Stimulated activated CD8-positive, alpha-beta memory T cell treated with anti-CD3 and anti-CD28 coated beads, Interleukin-15, amount 100 ng/mL, for 1 hour (primary cell): ENCODE measurements around the gene HSD11B1.

Experiments used
- DNase-seq: peaks from one replicate; pipeline ENCODE4 v3.0.0-alpha.2; 2020; ENCODE audit warnings: low read depth

HSD11B1 gene

GRCh38 chr1:209704584-209704983 is at the start of gene HSD11B1:
TSS of gene HSD11B1 (plus strand) at chr1:209704846. CDS start at chr1:209704943, 97 bp downstream.
- DNase-seq: no peak

GRCh38 chr1:209655411-209656231 is 49.0 kb upstream of the HSD11B1 start:
- DNase-seq: no peak

DNA sequence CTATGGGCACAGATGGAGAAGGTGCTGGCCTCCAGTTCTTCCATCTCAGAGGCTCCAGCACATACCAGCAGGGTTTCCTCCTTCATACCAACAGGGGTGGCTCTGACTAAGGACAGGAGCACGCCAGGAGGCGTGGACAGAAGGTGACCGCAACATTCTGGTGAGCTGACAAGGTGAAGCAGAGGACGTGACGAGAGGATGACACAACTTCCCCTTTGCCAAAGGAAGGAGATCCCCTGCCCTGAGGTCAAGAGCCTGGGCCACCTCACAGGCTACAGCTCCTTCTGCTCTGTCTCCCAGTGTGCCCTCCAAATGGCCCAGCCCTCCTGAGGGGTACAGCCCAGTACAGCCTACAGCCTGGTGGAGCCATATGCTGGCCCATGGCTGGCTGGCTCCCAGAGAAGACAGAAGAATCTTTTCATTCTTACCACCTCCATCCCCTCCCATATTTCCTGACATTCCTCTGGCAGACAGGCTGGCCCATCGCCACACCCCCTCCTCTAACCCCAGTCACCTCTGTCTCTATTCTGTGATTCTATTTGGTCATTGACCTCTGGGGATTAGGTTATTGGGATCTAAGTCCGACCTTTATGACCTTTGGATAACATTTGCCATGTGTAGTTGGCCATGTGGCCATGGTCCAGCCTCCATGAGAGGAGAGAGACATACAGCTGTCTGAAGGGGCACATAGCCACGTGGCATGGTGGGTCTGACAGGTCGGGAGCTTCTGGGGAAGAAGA is 47.3 kb upstream of the HSD11B1 start:
- DNase-seq: no peak

DNA sequence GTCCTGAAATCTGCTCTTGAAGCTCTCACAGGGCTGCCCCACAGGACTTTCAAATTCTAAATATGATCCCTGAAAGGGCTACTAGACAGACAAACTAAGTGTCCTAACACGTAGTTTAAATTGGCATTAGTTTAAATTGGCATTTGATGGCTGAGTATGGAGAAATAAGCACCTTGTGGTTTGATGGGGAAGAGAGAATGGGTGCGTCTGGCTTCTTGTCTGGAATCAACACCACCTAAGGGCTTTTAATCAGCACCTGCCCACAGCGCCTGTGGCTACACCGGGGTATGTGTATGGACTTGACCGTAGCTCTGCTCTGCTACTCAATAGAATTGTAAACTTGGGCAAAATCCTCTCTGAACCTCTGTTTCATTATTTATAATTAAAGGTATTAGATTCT is 46.7 kb upstream of the HSD11B1 start:
- no peak for DNase-seq

GRCh38 chr1:209659909-209660308 is 44.7 kb upstream of the HSD11B1 start:
- DNase-seq: no peak

GRCh38 chr1:209661071-209661470 is 43.6 kb upstream of the HSD11B1 start:
- DNase-seq: no peak

GRCh38 chr1:209662879-209663327 is 41.7 kb upstream of the HSD11B1 start:
- no peak for DNase-seq

GRCh38 chr1:209667103-209667502 is 37.5 kb upstream of the HSD11B1 start:
- DNase-seq: no peak

GRCh38 chr1:209667708-209668107 is 36.9 kb upstream of the HSD11B1 start:
- DNase-seq: no peak

DNA sequence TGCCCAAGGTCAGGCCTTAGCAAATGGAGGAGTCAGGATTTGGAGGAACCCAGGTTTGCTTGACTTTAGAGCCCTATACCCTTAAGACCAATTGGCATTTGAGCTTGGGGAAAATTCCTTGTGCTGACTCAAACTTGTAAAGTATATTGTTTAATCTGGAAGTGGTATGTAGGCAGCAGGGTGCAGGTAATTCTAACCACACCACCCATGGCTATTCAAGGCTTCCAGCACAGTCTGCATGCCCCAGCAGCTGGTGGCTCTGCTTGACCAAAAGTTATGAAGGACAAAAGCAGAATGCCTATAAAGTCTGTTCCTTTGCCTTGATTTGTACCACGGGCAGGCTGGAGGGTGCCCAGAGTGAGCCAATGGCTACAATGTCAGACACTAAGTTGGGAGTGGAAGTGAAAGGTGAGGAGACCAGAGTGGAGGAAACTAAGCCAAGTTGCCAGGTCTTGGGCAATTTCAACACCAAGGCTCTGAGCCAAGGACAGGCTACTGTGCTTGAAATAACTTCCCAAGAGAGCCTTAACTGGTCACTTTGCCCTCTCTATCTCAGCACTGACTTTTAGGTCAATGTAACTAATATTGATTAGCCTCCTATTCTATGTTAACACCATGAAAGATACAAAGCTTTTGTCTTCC is 34.1 kb upstream of the HSD11B1 start:
- DNase-seq: no peak

DNA sequence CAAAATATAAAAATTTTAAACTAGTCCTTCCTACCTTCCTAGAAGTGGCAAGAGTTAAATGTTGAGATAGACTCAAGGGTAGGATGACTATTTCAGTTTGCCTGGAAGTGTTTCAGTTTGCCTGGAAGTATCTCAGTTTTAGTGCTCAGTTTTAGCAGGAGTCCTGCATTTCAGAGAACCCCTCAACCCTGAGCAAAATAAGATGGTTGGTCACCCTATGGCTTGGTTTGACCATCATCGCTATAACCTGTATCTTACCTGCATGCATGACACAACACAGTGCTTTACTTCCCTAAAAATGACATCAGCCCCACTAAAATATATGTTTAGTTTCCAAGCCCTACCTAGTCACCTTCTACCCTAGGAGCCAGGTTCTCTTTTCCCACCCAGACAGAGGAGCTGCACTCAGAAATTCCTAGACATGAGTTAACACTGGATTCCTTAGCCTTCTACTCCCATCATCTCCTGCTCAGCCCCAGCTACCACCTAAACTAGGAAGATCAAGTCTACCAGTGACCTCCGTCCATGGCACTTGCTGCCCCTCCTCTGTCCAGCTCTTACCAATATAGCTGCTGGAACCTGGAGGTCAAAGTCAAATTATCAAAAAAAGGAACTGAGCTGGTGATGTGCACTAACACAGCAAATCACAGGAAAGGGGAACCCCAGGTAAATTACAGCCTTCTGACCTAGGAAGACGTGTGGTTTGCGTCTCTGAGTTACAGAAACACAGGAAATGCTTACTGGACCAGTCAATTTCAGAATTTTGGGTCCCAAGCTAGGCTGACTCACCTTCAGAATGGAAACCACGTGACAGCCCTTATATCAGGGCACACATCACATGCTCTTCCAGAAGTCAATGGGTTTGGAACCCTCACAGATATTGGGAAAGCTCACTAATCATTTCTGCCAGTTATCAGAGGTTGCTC is 31.7 kb upstream of the HSD11B1 start:
- no peak for DNase-seq

DNA sequence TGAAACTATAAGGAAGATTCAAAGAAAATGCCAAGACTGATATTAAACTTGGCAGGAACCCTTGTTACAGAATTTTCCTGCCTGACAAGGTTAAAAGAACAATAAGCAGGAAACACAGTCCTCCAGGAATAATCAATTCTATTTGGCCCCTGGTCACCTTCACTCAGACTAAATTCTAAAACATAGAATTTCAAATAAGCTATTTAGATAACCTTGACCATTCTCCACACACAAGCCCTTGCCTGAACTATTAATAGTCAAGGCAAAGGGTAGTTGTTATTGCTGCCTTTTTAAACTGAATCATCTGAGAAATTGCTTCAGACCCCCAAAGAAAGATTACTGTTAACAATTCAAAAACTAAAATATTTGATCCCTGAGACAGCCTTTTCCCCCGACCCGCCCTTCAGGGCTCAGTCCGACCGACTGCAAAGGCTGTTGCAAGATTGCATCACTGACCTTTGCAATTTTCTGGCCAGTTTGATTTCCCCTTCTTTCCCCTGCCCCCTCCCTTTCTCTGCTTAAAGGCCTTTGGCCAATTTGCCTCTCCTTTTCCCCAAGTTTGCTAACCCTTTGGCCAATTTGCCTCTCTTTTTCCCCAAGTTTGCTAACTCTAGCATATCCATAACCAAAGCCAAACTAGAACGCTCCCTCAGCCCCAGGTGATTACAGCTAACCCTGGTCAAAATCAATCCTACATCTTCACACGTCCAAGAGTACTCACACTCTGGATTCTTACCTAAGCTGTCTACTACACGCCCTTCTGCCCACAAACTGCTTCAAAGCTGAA is 30.8 kb upstream of the HSD11B1 start:
- no peak for DNase-seq

DNA sequence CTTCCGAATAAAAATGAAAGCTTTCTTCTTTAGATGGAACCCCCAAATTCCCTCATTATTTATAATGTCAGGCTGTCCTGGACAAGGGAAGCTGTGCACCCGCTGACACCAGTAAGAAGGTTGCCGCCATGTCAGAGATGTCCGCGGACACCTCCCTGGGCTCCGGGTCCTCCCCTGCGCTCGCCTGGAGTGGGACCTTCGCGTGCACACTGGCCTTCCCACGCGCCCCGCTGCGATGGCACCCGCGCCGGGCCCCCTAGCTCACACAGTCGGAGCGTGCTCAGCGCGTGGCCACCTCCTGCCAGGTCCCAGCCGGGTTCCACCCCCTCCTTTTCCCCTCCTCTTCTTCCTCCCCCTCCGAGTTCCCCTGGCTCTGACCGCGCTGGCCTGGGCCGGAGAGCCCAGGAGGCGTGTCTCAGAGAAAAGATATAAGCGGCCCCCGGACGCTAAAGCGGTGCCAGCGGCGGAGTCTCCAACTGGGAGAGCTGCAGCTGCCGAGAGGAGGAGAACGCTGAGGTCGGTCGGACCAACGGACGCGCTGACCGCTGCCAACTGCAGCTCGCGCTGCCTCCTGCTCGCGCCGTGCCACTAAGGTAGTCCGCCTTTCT is 29.6 kb upstream of the HSD11B1 start, which contains the start of gene G0S2:
Gene G0S2, plus strand, starts transcription at position 456 of the 608 bp plus-strand sequence. CDS start 273 bp downstream, outside the sequence.
- DNase-seq: no peak

- no peak for DNase-seq
These were observed 29.0 kb upstream of the HSD11B1 start for GRCh38 chr1:209675565-209676154.

GRCh38 chr1:209678981-209679539 is 25.6 kb upstream of the HSD11B1 start:
- no peak for DNase-seq

- DNase-seq: no peak
These were observed 18.8 kb upstream of the HSD11B1 start for GRCh38 chr1:209685821-209686220.

- no peak for DNase-seq
These were observed 18.3 kb upstream of the HSD11B1 start for GRCh38 chr1:209686322-209686721.

DNA sequence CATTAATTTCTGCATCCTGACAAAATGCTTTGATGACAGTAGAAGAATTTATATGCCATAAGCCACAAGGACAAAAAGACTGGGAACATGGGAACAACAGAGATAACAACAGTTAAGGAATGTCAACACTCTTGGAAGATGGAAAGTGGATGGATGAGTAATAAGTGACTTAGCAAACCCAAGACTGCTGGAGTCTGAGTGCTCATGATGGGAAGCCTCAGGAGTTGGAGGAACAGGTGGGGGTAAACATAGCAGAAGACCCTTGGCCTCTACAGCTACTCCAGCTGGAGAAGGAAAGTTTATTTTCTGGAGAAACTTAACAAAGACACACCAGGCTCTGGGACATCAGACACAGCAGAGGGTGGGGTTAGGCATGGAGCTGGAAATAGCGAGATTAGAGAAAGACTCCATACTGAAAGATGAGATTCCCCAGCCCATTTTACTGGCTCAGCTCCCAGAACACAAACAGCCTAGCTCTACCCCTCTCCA is 15.9 kb upstream of the HSD11B1 start:
- no peak for DNase-seq

DNA sequence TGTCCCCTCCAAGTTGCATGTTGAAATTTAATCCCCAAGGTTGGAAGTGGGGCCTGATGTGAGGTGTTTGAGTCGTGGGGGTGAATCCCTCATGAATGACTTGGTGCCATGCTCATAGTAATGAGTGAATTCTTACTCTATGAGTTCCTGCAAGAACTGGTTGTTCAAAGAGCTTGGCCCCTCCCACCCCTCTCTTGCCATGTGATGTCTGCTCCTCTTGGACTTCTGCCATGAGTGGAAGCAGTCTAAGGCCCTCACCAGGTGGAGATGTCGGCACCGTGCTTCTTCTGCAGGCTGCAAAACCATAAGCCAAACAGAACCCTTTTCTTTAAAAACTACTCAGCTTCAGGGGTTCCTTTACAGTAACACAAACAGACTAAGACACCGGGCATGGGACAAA is 15.2 kb upstream of the HSD11B1 start:
- no peak for DNase-seq
